K562 (cell line): ENCODE results near the gene USP12. TPM values are rescaled to one million over a fixed set of nuclear protein-coding genes. Genes with fewer than 3 reads are reported as not detected.

ENCODE experiments used
- ELF4 ChIP-seq: fragments of 450-650 bp; formaldehyde crosslinking; IDR thresholded peaks from 2 replicates; pipeline ENCODE4 v1.4.0; 2022; ENCODE audit warnings: missing genetic modification characterization
- HEY1 ChIP-seq: fragments of 250-450 bp; sonication (Bioruptor Pico); IDR thresholded peaks from 2 replicates; pipeline ENCODE4 v1.5.0; 2020; ENCODE audit warnings: mild to moderate bottlenecking, moderate library complexity, borderline replicate concordance
- ZFP36 ChIP-seq: fragments of 150-350 bp; IDR thresholded peaks from 2 replicates; pipeline ENCODE4 v1.6.1; 2018; ENCODE audit warnings: low read length, low read depth; ENCODE audit not compliant: partially characterized antibody
- ZNF639 ChIP-seq, 2 experiments: fragments of 200-800 bp in 1 of 2; sonication (Bioruptor generic) in 1 of 2; sonication (generic) in 1 of 2; formaldehyde crosslinking in 1 of 2; IDR thresholded peaks in 1 of 2; conservative IDR thresholded peaks in 1 of 2; 2 replicates each; pipeline versions ENCODE4 v1.5.0 to v1.6.1; 2016 to 2020; ENCODE audit warnings: missing compliant biosample characterization in 1 of 2, missing genetic modification characterization in 1 of 2, missing genetic modification reagents in 1 of 2
- polyA plus RNA-seq, 8 experiments: library from polyadenylated mRNA; depleted of rRNA in 4 of 8; stranded (reverse) in 5 of 8; unstranded in 3 of 8; fragments of >200 nt; fragmentation: Nextera tagmentation in 2 of 8; fragmentation: Illumina TruSeq in 1 of 8; extraction: Ambion mirVana in 2 of 8; extraction: Trizol in 1 of 8; gene quantifications; 2 replicates each; pipeline versions ENCODE4 v1.2.1 to v1.2.3, GENCODE V29; 2011 to 2014; ENCODE audit warnings: inconsistent platforms in 1 of 8, missing spikeins in 1 of 8
- total RNA-seq, 7 experiments: library from RNA; depleted of rRNA in 6 of 7; stranded (reverse); fragments of >200 nt in 6 of 7; fragmentation: Illumina TruSeq in 2 of 7; extraction: Trizol in 2 of 7; gene quantifications; 2 replicates each; pipeline versions ENCODE4 v1.2.1 to v1.2.3, GENCODE V29; 2011 to 2021; ENCODE audit warnings: low replicate concordance in 1 of 7
- TF ChIP-seq, protein P1 (sequence below): fragments of 250-450 bp; sonication (Bioruptor Pico); IDR thresholded peaks from 2 replicates; pipeline ENCODE4 v1.4.0; 2020; ENCODE audit warnings: mild to moderate bottlenecking, moderate library complexity, borderline replicate concordance

USP12 gene
- total and polyA plus RNA-seq, 9 of the 15 experiments (the other 6 are each of a cell fraction or from before 2014, with no cell fraction given) = 1.8 to 20.5 (median 13.3) TPM

- TF ChIP-seq, protein P1, sequence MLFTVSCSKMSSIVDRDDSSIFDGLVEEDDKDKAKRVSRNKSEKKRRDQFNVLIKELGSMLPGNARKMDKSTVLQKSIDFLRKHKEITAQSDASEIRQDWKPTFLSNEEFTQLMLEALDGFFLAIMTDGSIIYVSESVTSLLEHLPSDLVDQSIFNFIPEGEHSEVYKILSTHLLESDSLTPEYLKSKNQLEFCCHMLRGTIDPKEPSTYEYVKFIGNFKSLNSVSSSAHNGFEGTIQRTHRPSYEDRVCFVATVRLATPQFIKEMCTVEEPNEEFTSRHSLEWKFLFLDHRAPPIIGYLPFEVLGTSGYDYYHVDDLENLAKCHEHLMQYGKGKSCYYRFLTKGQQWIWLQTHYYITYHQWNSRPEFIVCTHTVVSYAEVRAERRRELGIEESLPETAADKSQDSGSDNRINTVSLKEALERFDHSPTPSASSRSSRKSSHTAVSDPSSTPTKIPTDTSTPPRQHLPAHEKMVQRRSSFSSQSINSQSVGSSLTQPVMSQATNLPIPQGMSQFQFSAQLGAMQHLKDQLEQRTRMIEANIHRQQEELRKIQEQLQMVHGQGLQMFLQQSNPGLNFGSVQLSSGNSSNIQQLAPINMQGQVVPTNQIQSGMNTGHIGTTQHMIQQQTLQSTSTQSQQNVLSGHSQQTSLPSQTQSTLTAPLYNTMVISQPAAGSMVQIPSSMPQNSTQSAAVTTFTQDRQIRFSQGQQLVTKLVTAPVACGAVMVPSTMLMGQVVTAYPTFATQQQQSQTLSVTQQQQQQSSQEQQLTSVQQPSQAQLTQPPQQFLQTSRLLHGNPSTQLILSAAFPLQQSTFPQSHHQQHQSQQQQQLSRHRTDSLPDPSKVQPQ = no peak
- TF ChIP-seq ELF4 (CRISPR knock-in tag) (no peak), ZFP36 (no peak), HEY1 (CRISPR knock-in tag) (no peak), ZNF639 (CRISPR knock-in tag; conservative IDR thresholded peaks at IDR 0.05 in 1 of 2, IDR thresholded peaks at IDR 0.05 in 1 of 2) (no peak)
Observed at GRCh38 chr13:27147530-27148170, 24.0 kb downstream of the USP12 start (continued).
